ENCODE results near the gene NUDT2. TPM values are rescaled to one million over a fixed set of nuclear protein-coding genes. Genes with fewer than 3 reads are reported as not detected.

The NUDT2 gene
- total and polyA plus RNA-seq, 9 donors, result 14.8 to 61.4 (median 25.0) TPM

DNA sequence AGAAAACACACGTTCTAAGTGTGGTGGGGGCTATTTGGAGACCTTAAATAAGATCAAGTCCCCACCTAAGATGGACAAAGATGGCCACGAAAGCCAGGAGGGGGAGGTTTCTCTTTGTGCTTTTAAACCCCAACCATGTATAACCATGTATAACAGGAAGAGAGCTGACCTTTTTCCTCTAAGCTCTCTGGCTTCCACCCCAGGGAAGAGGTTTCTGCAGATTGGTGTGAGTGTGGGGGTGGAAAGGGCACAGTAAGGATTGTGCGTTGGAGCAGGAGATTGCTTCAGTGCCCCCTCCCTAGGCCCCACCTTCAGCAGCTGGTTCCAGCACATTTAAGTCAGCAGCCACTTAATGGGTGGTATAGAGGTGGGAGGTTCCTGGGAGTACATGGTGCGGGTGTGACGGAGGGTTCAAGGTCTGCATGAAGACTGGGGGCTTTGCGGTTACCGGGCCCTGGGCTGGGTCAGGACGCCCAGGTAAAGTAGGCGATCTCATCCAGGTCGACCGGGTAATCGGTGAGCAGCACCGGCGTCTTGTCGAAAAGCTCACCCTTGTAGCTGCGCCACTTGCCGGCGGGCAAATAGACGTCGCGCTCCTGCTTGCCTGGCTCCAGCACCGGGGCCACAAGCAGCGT lies 41.1 kb downstream of the NUDT2 start:
- Histone ChIP-seq H3K27me3 (no peaks in the 10 kb centered on the region), H3K9me3 (peaks cover 0 to 18% of the 10 kb centered on the region in 2 donors), H3K4me3 (no peak overlapping the region), H3K27ac (no peak overlapping the region), H3K36me3 (no peaks in the 10 kb centered on the region), H3K4me1 (ENCODE audit: insufficient read depth) (no peaks in the 10 kb centered on the region)
- intact Hi-C loops (cut with DNase I), result no loop called here
- WGBS, 3 donors, result 35 to 53% (median 43%) methylated on average over 15 to 23 of the region's 23 CpGs
- TF ChIP-seq POLR2A (IDR thresholded peaks at IDR 0.05) (no peak), EP300 (IDR thresholded peaks at IDR 0.05) (no peak)
- TF ChIP-seq, protein P1, sequence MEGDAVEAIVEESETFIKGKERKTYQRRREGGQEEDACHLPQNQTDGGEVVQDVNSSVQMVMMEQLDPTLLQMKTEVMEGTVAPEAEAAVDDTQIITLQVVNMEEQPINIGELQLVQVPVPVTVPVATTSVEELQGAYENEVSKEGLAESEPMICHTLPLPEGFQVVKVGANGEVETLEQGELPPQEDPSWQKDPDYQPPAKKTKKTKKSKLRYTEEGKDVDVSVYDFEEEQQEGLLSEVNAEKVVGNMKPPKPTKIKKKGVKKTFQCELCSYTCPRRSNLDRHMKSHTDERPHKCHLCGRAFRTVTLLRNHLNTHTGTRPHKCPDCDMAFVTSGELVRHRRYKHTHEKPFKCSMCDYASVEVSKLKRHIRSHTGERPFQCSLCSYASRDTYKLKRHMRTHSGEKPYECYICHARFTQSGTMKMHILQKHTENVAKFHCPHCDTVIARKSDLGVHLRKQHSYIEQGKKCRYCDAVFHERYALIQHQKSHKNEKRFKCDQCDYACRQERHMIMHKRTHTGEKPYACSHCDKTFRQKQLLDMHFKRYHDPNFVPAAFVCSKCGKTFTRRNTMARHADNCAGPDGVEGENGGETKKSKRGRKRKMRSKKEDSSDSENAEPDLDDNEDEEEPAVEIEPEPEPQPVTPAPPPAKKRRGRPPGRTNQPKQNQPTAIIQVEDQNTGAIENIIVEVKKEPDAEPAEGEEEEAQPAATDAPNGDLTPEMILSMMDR (IDR thresholded peaks at IDR 0.05), result no peak
- no peak for DNase-seq

DNA sequence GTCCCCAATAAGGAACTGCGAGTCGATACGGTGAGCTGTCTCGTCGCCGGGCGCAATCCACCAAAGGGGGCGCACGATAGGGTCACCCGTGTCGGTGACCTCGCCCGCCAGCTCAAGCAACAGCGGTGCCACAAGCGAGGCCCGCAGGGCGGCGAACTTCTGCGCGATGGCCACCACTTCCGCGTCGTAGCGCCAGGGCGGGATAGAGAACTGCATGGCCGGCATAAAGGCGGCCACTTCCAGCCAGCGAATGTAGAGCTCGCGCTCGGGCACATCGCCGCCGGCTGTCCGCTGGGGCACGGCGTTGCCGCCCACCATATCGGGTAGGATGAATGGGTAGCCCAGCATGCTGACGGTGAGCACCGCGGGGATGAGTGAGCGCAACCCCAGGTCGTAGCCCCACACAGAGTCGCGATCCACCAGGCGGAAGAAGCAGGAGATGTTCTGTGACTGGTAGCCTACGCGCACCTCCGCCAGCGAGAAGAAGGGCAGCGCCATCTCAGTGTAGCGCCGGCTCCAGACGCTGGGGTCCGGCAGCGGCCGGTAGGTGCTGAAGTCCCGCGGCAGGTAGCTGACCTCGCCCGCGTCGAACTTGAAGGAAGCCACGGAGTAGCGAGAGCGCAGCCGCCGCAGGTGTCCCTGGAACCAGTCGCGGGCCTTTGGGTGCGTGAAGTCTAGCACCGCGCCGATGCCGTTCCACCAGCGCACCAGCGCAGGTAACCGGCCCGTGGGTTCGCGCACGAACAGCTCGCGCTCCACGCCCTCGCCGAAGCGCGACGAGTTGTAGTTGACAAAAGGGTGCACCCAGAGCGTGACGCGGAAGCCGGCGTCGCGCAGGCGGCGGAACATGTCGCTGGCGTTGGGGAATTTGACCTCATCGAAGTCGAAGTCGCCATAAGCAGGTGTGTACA lies 41.9 kb downstream of the NUDT2 start:
- H3K4me3 ChIP-seq, result no peak overlapping the region
- H3K4me1 ChIP-seq (ENCODE audit: insufficient read depth), result no peaks in the 10 kb centered on the region
- intact Hi-C loops (cut with DNase I), result no loop called here
- 18 to 29% (median 23%) methylated on average over 105 of the region's 105 CpGs for WGBS, 3 donors
- H3K9me3 ChIP-seq, result peaks cover 0 to 18% of the 10 kb centered on the region in 2 donors
- no peak for DNase-seq
- H3K27ac ChIP-seq, result no peak overlapping the region
- H3K36me3 ChIP-seq, result no peaks in the 10 kb centered on the region
- no peaks in the 10 kb centered on the region for H3K27me3 ChIP-seq
- TF ChIP-seq, protein P1 (IDR thresholded peaks at IDR 0.05), result no peak
- TF ChIP-seq EP300 (IDR thresholded peaks at IDR 0.05), result no peak
- no peak for TF ChIP-seq POLR2A (IDR thresholded peaks at IDR 0.05)

GRCh38 chr9:34371886-34372466 lies 42.6 kb downstream of the NUDT2 start:
- H3K36me3 ChIP-seq, result no peaks in the 10 kb centered on the region
- WGBS, 3 donors, result 60 to 68% (median 66%) methylated on average over 55 to 60 of the region's 60 CpGs
- intact Hi-C loops (cut with DNase I), result no loop called here
- TF ChIP-seq, protein P1 (IDR thresholded peaks at IDR 0.05), result no peak
- no peak for TF ChIP-seq POLR2A (IDR thresholded peaks at IDR 0.05)
- H3K4me3 ChIP-seq, result no peak overlapping the region
- H3K4me1 ChIP-seq (ENCODE audit: insufficient read depth), result peaks cover 1% of the 10 kb centered on the region
- H3K27ac ChIP-seq, result no peak overlapping the region
- no peaks in the 10 kb centered on the region for H3K27me3 ChIP-seq
- DNase-seq, result no peak
- H3K9me3 ChIP-seq, result peaks cover 0 to 18% of the 10 kb centered on the region in 2 donors

DNA sequence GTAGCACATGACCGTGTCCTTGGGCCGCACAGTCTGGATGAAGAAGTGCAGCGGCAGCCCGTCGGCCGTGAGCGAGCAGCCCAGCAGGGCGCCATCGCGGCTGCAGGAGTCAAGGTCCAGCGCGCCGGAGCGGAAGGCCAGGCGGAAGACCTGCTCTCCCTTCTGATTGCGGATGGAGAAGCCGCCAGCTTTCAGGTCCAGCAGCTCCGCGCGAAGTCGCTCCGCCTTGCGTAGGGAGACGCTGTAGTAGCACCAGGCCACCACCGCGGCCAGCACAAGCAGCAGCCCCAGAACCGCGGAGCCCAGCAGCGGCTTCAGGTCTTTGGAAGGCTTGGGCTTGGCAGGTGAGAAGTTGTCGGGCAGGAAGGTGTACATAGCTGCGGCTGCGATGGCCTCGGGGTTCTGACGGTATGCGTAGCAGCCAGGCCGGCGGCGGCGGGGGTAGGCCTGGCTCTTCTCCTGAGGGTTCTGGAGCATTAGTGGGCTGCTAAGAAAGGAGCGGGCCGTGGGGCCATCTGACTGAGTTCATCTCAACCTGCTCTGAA lies 43.2 kb downstream of the NUDT2 start:
- DNase-seq, result no peak
- TF ChIP-seq, protein P1 (IDR thresholded peaks at IDR 0.05), result no peak
- TF ChIP-seq EP300 (IDR thresholded peaks at IDR 0.05), result no peak
- TF ChIP-seq POLR2A (IDR thresholded peaks at IDR 0.05), result no peak
- no peak overlapping the region for H3K27ac ChIP-seq
- WGBS, 3 donors, result 34 to 56% (median 51%) methylated on average over 34 to 41 of the region's 41 CpGs
- no peak overlapping the region for H3K4me3 ChIP-seq
- intact Hi-C loops (cut with DNase I), result no loop called here
- H3K4me1 ChIP-seq (ENCODE audit: insufficient read depth), result peaks cover 1% of the 10 kb centered on the region
- peaks cover 0 to 18% of the 10 kb centered on the region in 2 donors for H3K9me3 ChIP-seq
- H3K27me3 ChIP-seq, result no peaks in the 10 kb centered on the region
- H3K36me3 ChIP-seq, result no peaks in the 10 kb centered on the region

Data from ovary (tissue), 9 donors.